Adipocyte (in vitro differentiated cells): Measurements from ENCODE around the gene CCDC83.

Source experiments
- DNase-seq: peaks from one replicate; pipeline ENCODE4 v3.0.0-alpha.2; 2015; ENCODE audit warnings: low read depth
- H3K27me3 ChIP-seq: replicated peaks from 2 replicates; pipeline ENCODE4 v1.7.0; 2013; ENCODE audit warnings: mild to moderate bottlenecking, low read length, moderate library complexity; ENCODE audit not compliant: control insufficient read depth, insufficient read depth
- H3K36me3 ChIP-seq: 2 replicates; pipeline ENCODE4 v1.7.0; 2013; ENCODE audit warnings: low read length, mild to moderate bottlenecking, moderate library complexity; ENCODE audit not compliant: control insufficient read depth, insufficient read depth, severe bottlenecking
- H3K4me1 ChIP-seq: 2 replicates; pipeline ENCODE4 v1.7.0; 2013; ENCODE audit warnings: mild to moderate bottlenecking, low read length, moderate library complexity; ENCODE audit not compliant: control insufficient read depth, insufficient read depth
- H3K4me3 ChIP-seq: 2 replicates; pipeline ENCODE4 v1.7.0; 2013; ENCODE audit warnings: mild to moderate bottlenecking, low read length, moderate library complexity
- H3K9ac ChIP-seq: 2 replicates; pipeline ENCODE4 v1.7.0; 2013; ENCODE audit warnings: mild to moderate bottlenecking, low read length, moderate library complexity
- H3K9me3 ChIP-seq: 2 replicates; pipeline ENCODE4 v1.7.0; 2013; ENCODE audit warnings: mild to moderate bottlenecking, low read length, moderate library complexity; ENCODE audit not compliant: control insufficient read depth

The CCDC83 gene

GRCh38 chr11:85855341-85855656 is at the start of gene CCDC83:
Gene CCDC83 (plus strand): TSS chr11:85855383. CDS start chr11:85865124, 9,741 bp downstream.
- Histone ChIP-seq H3K36me3 (no peaks in the 10 kb centered on the region), H3K4me3 (peak within 1 kb of the TSS; percentile 98), H3K4me1 (peaks cover 8% of the 10 kb centered on the region), H3K27me3 (no peaks in the 10 kb centered on the region), H3K9ac (peak within 1 kb of the TSS; percentile 96), H3K9me3 (no peaks in the 10 kb centered on the region)
- DNase-seq: no peak

GRCh38 chr11:85805387-85805786 is 49.8 kb upstream of the CCDC83 start:
- Histone ChIP-seq H3K36me3 (no peaks in the 10 kb centered on the region), H3K4me1 (peaks cover under 1% of the 10 kb centered on the region), H3K27me3 (no peaks in the 10 kb centered on the region), H3K9ac (no peak overlapping the region), H3K9me3 (no peaks in the 10 kb centered on the region), H3K4me3 (no peak overlapping the region)
- peak; percentile 39 for DNase-seq

GRCh38 chr11:85806016-85806415 is 49.2 kb upstream of the CCDC83 start:
- no peak for DNase-seq
- Histone ChIP-seq H3K9me3 (no peaks in the 10 kb centered on the region), H3K9ac (no peak overlapping the region), H3K27me3 (no peaks in the 10 kb centered on the region), H3K36me3 (no peaks in the 10 kb centered on the region), H3K4me3 (no peak overlapping the region), H3K4me1 (peaks cover 5% of the 10 kb centered on the region)

- Histone ChIP-seq H3K27me3 (no peaks in the 10 kb centered on the region), H3K4me3 (no peak overlapping the region), H3K9ac (no peak overlapping the region)
Measured at GRCh38 chr11:85806876-85807275, 48.3 kb upstream of the CCDC83 start.

GRCh38 chr11:85809191-85809590 is 46.0 kb upstream of the CCDC83 start:
- no peak overlapping the region for H3K9ac ChIP-seq
- H3K4me1 ChIP-seq: peaks cover 5% of the 10 kb centered on the region
- H3K4me3 ChIP-seq: no peak overlapping the region
- no peaks in the 10 kb centered on the region for H3K9me3 ChIP-seq
- no peaks in the 10 kb centered on the region for H3K36me3 ChIP-seq
- no peak for DNase-seq
- H3K27me3 ChIP-seq: no peaks in the 10 kb centered on the region

More at GRCh38 chr11:85806876-85807275, 48.3 kb upstream of the CCDC83 start:
- Histone ChIP-seq H3K36me3 (no peaks in the 10 kb centered on the region), H3K9me3 (no peaks in the 10 kb centered on the region), H3K4me1 (peaks cover 5% of the 10 kb centered on the region)
- DNase-seq: no peak

GRCh38 chr11:85809863-85810262 is 45.3 kb upstream of the CCDC83 start:
- H3K27me3 ChIP-seq: no peaks in the 10 kb centered on the region
- peak; percentile 34 for DNase-seq
- H3K9me3 ChIP-seq: no peaks in the 10 kb centered on the region
- peaks cover 5% of the 10 kb centered on the region for H3K4me1 ChIP-seq
- no peaks in the 10 kb centered on the region for H3K36me3 ChIP-seq
- no peak overlapping the region for H3K9ac ChIP-seq
- peak overlapping the region; percentile 80 for H3K4me3 ChIP-seq

DNA sequence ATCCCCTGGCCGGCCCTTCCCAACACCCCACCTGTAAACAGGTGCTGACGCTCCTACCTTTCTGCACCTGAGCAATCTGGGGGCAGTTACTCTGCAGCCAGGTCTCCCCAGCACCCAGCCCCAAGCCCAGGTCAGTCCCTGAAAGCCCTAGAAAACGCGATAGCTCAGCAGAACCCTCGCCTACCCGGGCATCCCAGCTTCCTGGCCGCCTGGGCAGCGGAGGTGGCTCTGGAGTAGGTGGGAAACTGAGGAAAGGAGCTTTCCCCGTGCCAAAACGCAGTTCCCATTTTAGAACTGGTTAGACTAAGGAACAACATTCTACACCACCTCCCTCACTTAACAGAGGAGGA is 44.7 kb upstream of the CCDC83 start:
- no peak for DNase-seq
- H3K36me3 ChIP-seq: no peaks in the 10 kb centered on the region
- no peaks in the 10 kb centered on the region for H3K9me3 ChIP-seq
- peak overlapping the region; percentile 80 for H3K4me3 ChIP-seq
- no peaks in the 10 kb centered on the region for H3K27me3 ChIP-seq
- peak overlapping the region; percentile 70 for H3K9ac ChIP-seq
- H3K4me1 ChIP-seq: peaks cover 7% of the 10 kb centered on the region

GRCh38 chr11:85810871-85811611 is 44.1 kb upstream of the CCDC83 start, which contains the start of gene SYTL2:
Gene SYTL2 (minus strand): TSS chr11:85811141. CDS start chr11:85757725, 53,416 bp downstream.
- Histone ChIP-seq H3K36me3 (no peaks in the 10 kb centered on the region), H3K27me3 (no peaks in the 10 kb centered on the region), H3K9ac (peak within 1 kb of the TSS; percentile 70), H3K9me3 (no peaks in the 10 kb centered on the region), H3K4me3 (peak within 1 kb of the TSS; percentile 80), H3K4me1 (peaks cover 8% of the 10 kb centered on the region)
- DNase-seq: peak; percentile 82

DNA sequence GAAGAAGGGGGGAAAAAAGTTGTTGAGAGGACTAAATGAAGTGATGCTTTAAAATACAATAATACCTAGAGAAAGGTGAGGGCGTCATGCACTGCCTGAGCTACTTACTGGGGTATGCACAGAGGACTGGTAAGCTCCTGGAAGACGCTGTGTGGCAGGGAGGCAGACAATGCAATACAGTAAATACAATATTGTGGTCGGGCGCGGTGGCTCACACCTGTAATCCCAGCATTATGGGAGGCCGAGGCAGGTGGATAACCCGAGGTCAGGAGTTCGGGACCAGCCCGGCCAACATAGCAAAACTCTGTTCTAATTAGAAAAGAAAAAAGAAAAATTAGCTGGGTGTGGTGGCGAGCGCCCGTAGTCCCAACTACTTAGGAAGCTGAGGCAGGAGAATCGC is 43.6 kb upstream of the CCDC83 start:
- Histone ChIP-seq H3K9ac (peak overlapping the region; percentile 58), H3K4me1 (peaks cover 8% of the 10 kb centered on the region), H3K27me3 (no peaks in the 10 kb centered on the region), H3K9me3 (no peaks in the 10 kb centered on the region), H3K4me3 (peak overlapping the region; percentile 80), H3K36me3 (no peaks in the 10 kb centered on the region)
- no peak for DNase-seq

DNA sequence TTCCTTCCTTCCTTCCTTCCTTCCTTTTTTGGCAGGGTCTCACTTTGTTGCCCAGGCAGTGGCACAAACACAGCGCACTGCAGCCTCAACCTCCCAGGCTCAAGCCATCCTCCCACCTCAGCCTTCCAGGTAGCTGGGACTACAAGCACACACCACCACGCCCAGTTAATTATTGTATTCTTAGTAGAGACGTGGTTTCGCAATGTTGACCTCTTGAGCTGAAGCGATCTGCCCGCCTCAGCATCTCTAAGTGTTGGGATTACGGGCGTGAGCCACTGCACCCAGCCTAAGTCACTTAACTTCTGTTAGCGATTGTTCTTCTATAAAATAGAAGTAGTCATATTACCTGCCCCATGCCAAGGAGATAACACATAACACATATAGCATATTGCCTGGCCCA is 41.5 kb upstream of the CCDC83 start:
- peaks cover 8% of the 10 kb centered on the region for H3K4me1 ChIP-seq
- no peak overlapping the region for H3K9ac ChIP-seq
- H3K9me3 ChIP-seq: no peaks in the 10 kb centered on the region
- no peak overlapping the region for H3K4me3 ChIP-seq
- H3K36me3 ChIP-seq: no peaks in the 10 kb centered on the region
- H3K27me3 ChIP-seq: no peaks in the 10 kb centered on the region
- no peak for DNase-seq

DNA sequence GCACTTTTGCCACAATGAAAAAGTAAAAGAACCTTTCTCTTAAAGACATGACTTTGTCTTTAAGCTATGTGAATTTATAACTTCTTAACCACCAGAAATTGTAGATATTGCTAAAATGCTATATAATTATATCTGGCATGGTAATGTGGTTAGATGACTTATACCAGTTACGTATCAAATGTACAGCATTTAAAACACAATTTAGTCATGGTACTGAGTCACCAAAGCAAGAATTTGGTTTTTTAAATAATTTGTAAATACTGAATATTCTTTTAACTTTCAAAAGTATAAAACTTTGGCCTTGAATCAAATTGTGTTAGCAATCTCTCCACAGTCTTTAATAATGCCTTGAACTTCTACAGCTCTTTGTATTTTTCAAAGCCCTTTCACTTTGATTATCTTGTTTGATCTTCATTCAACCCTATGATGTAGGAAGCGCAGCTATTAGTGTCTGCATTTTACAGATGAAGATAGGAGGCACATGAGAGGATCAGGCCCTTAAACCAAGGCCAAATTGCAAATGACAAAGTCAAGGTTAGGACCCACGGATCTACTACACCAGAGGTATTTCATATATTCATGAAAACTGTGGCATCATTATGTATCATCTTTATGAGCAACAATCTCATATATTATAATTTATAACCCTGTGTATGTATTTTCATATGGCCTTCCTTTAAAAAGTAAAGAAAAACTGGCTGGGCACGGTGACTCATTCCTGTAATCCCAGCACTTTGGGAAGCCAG is 39.8 kb upstream of the CCDC83 start:
- DNase-seq: peak; percentile 83
- no peak overlapping the region for H3K4me3 ChIP-seq
- H3K4me1 ChIP-seq: peaks cover 8% of the 10 kb centered on the region
- no peaks in the 10 kb centered on the region for H3K36me3 ChIP-seq
- no peak overlapping the region for H3K9ac ChIP-seq
- H3K9me3 ChIP-seq: no peaks in the 10 kb centered on the region
- no peaks in the 10 kb centered on the region for H3K27me3 ChIP-seq
